Heart left ventricle (tissue), 16 donors: ENCODE data around the gene KRTAP5-9. TPM values are rescaled to one million over a fixed set of nuclear protein-coding genes. Genes with fewer than 3 reads are reported as not detected.
"Not testable (repeated sequence)": the region's sequence is repeated elsewhere in the genome, so short reads cannot be mapped to it uniquely, and the experiment has no call there.

Experiments
- ATAC-seq, 4 donors: fragments of 200-7000 bp; cut with Tn5 transposase; one replicate each; pipeline ENCODE4 v1.9.1; 2020 to 2022; ENCODE audit warnings: moderate library complexity in 4 of 4, mild to moderate bottlenecking in 3 of 4, moderate number of reproducible peaks in 1 of 4
- DNase-seq, 5 donors: peaks; one replicate each; pipeline ENCODE4 v3.0.0-alpha.2; 2020
- H3K27ac ChIP-seq, 12 donors: fragments of 200-600 bp; sonication (generic) in 4 of 12; one replicate each; pipeline versions ENCODE4 v1.5.0 to v1.8.0; 2016 to 2022; ENCODE audit warnings: mild to moderate bottlenecking in 2 of 12
- H3K27me3 ChIP-seq, 9 donors: fragments of 200-600 bp; sonication (generic) in 2 of 9; one replicate each; pipeline versions ENCODE4 v1.5.1 to v1.8.0; 2016 to 2022; ENCODE audit warnings: mild to moderate bottlenecking in 3 of 9
- H3K36me3 ChIP-seq, 9 donors: fragments of 200-600 bp; sonication (generic) in 2 of 9; one replicate each; pipeline versions ENCODE4 v1.5.0 to v1.8.0; 2018 to 2022; ENCODE audit warnings: mild to moderate bottlenecking in 2 of 9
- H3K4me1 ChIP-seq, 12 donors: fragments of 200-600 bp; sonication (generic) in 4 of 12; one replicate each; pipeline versions ENCODE4 v1.5.0 to v1.8.0; 2016 to 2022; ENCODE audit warnings: mild to moderate bottlenecking in 3 of 12
- H3K4me3 ChIP-seq, 12 donors: fragments of 200-600 bp; sonication (generic) in 4 of 12; one replicate each; pipeline versions ENCODE4 v1.5.0 to v1.8.0; 2017 to 2022; ENCODE audit warnings: mild to moderate bottlenecking in 9 of 12, moderate library complexity in 4 of 12
- H3K9me3 ChIP-seq, 12 donors: fragments of 200-600 bp; sonication (generic) in 4 of 12; one replicate each; pipeline versions ENCODE4 v1.5.0 to v1.8.0; 2016 to 2022; ENCODE audit warnings: mild to moderate bottlenecking in 1 of 12
- POLR2A ChIP-seq, 2 donors: fragments of 450-650 bp; IDR thresholded peaks; one replicate each; pipeline ENCODE4 v1.6.1; 2017; ENCODE audit warnings: antibody characterized with exemption in 2 of 2, mild to moderate bottlenecking in 2 of 2, moderate library complexity in 2 of 2
- WGBS, 4 donors: extraction: QIAGEN DNeasy Blood & Tissue Kit in 2 of 4; methylation state at CpG; one replicate each; pipeline versions ENCODE4 v1.1.5 to v1.1.7; 2013 to 2018; 5-methylcytosine and 5-hydroxymethylcytosine counted together
- intact Hi-C, 10 donors: fragments of 100-400 bp; cut with DNase I; formaldehyde crosslinking; loops; one replicate each; pipeline versions ENCODE4 v1.11.1 to v1.14.2; 2022
- polyA plus RNA-seq, 2 donors: library from polyadenylated mRNA; stranded (reverse); fragments of 200-250 nt; gene quantifications; one replicate each; pipeline ENCODE4 v1.2.3, GENCODE V29; 2013
- total RNA-seq, 9 donors: library from RNA; depleted of rRNA in 2 of 9; stranded (reverse); fragments of >200 nt in 2 of 9; fragmentation: NEBNext Ultra II Directional in 3 of 9; extraction: Animal tissue kit (Norgen Biotek cat#: 25700) in 3 of 9; gene quantifications; one replicate each; pipeline versions ENCODE4 v1.1.0 to v1.2.4, GENCODE V29; 2016 to 2023
- TF ChIP-seq, protein P1 (sequence below), 12 donors: fragments of 200-600 bp; sonication (generic) in 4 of 12; IDR thresholded peaks; one replicate each; pipeline versions ENCODE4 v1.5.0 to v1.8.0; 2018 to 2022; ENCODE audit warnings: antibody characterized with exemption in 12 of 12, mild to moderate bottlenecking in 5 of 12
- donor health status: ischemic (EF 13 %, LVEDD 7.1; RV severe dilation, severe dysfunction).
- donor health status: healthy with polysubstance abuse.
- donor health status: DM: no; HTN: yes; CAD: no.
- donor health status: DM: no; HTN: no; CAD: no.
- donor health status: ischemic (EF 25% LVEDD 6.9; RV normal size, moderate dysfunction).
- donor health status: ischemic (EF 25% LVEDD 5.7; RV mildly dilated, moderate dysfunction).
- donor health status: healthy.
- donor health status: DM: yes; HTN: yes; CAD: no.
- donor health status: ischemic (EF 35%, LVEDD 5.7; RV mildly dilated, moderate dysfunction).
- donor health status: nonischemic (EF 11% LVEDD 7.7; RV severe dilation, severe dysfunction).
- donor health status: DM: yes; HTN: yes; CAD: no.
- donor health status: PGD.
- donor health status: ischemic (EF 29% LVEDD 5.4; RV normal size, mild dysfunction).
- donor health status: nonischemic (EF 23%, LVEDD 6.1; RV moderate dilation, normal function).

The KRTAP5-9 gene
- total and polyA plus RNA-seq, 11 donors, result not detected

DNA sequence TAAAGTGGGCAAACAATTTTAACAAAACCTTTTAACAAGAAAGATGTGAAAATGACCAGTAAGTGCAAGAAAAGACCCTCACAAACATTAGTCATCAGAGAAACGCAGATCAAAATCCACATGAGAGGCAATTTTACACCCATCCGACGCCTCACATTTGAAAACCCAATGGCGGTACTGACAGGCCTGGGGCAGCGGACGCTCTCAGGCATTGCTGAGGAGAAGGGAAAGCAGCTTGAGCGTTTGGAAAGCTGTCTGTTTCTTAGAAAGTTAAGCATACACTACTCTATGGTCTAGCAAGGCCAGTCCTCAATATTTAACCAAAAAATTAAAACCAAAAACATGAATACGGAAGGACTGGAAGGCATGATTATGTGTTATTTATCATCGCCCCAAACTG, 12.4 kb upstream of the KRTAP5-9 start:
- Histone ChIP-seq H3K36me3 (no peaks in the 10 kb centered on the region), H3K27ac (no peak overlapping the region), H3K27me3 (no peaks in the 10 kb centered on the region), H3K4me1 (no peaks in the 10 kb centered on the region), H3K9me3 (no peaks in the 10 kb centered on the region), H3K4me3 (no peak overlapping the region)
- intact Hi-C loops, result no loop called here
- ATAC-seq (no peak), DNase-seq (no peak)
- 91 to 96% (median 94%) methylated on average over 9 of the region's 9 CpGs for WGBS, 4 donors
- no peak for TF ChIP-seq POLR2A (IDR thresholded peaks at IDR 0.05)
- TF ChIP-seq, protein P1, sequence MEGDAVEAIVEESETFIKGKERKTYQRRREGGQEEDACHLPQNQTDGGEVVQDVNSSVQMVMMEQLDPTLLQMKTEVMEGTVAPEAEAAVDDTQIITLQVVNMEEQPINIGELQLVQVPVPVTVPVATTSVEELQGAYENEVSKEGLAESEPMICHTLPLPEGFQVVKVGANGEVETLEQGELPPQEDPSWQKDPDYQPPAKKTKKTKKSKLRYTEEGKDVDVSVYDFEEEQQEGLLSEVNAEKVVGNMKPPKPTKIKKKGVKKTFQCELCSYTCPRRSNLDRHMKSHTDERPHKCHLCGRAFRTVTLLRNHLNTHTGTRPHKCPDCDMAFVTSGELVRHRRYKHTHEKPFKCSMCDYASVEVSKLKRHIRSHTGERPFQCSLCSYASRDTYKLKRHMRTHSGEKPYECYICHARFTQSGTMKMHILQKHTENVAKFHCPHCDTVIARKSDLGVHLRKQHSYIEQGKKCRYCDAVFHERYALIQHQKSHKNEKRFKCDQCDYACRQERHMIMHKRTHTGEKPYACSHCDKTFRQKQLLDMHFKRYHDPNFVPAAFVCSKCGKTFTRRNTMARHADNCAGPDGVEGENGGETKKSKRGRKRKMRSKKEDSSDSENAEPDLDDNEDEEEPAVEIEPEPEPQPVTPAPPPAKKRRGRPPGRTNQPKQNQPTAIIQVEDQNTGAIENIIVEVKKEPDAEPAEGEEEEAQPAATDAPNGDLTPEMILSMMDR (IDR thresholded peaks at IDR 0.05), result no peak

DNA sequence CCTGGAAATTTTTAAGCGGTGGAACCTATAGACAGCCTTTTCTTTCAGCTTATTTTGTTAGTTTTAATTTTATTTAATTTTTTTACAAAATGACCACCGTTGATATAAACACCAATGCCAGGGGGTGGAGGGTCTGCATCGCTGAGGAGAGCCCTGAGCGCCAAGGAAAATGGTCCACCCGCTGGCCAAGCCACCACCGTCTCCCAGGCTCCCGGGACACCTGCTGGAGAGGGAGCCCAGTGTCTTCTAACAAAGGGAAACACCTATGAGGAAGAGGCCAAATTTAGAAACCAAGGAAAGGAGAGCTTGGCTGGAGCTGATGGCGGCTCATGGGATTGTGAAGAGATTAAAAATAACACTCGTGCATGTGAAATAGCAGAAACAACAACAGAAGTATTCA, 10.7 kb upstream of the KRTAP5-9 start:
- Histone ChIP-seq H3K27me3 (no peaks in the 10 kb centered on the region), H3K36me3 (no peaks in the 10 kb centered on the region), H3K9me3 (no peaks in the 10 kb centered on the region), H3K4me3 (no peak overlapping the region), H3K4me1 (no peaks in the 10 kb centered on the region), H3K27ac (no peak overlapping the region)
- intact Hi-C loops, result no loop called here
- TF ChIP-seq, protein P1 (IDR thresholded peaks at IDR 0.05), result no peak
- DNase-seq, result no peak
- 73 to 81% (median 79%) methylated on average over 9 of the region's 9 CpGs for WGBS, 4 donors
- ATAC-seq, result no peak

DNA sequence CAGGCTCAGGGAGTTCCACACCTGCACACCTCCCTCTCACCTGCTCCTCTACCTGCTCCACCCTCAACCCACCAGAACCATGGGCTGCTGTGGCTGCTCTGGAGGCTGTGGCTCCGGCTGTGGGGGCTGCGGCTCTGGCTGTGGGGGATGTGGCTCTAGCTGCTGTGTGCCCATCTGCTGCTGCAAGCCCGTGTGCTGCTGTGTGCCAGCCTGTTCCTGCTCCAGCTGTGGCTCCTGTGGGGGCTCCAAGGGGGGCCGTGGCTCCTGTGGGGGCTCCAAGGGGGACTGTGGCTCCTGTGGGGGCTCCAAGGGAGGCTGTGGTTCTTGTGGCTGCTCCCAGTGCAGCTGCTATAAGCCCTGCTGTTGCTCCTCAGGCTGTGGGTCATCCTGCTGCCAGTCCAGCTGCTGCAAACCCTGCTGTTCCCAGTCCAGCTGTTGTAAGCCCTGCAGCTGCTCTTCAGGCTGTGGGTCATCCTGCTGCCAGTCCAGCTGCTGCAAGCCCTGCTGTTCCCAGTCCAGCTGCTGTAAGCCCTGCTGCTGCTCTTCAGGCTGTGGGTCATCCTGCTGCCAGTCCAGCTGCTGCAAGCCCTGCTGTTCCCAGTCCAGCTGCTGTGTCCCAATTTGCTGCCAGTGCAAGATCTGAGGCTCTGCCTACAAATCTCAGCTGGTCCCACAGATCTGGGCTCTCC, 10.1 kb upstream of the KRTAP5-9 start, which contains the start of gene KRTAP5-8:
KRTAP5-8 (plus strand) TSS at position 49 of the 689 bp plus-strand sequence; CDS start at position 80, 31 bp downstream.
- H3K9me3 ChIP-seq, DNase-seq, intact Hi-C loops, H3K27me3 ChIP-seq, H3K4me3 ChIP-seq, ATAC-seq, H3K36me3 ChIP-seq, H3K27ac ChIP-seq, H3K4me1 ChIP-seq: not testable (repeated sequence)
- 65 to 67% methylated on average over 4 of the region's 4 CpGs; no CpG with 5 or more reads in 2 of the 4 donors for WGBS, 4 donors

DNA sequence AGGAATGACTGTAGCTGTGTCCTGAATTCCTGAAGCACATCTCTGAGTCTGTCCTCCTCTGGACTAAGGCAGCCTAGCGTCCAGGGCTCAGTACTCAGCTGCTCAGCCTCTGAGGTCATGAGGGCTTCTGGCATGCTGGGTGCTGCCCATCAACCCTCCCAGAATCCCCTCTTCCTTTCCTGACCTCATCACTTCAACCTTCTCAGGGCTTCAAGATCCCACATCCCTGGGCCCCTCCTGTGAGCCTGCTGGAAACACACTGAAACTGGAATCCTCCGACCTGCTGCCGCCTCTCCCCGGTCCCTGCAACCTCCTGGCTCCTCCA, 9.6 kb upstream of the KRTAP5-9 start:
- H3K27me3 ChIP-seq, result no peaks in the 10 kb centered on the region
- TF ChIP-seq POLR2A (IDR thresholded peaks at IDR 0.05), result no peak
- TF ChIP-seq, protein P1 (IDR thresholded peaks at IDR 0.05), result no peak
- intact Hi-C loops, result no loop called here
- no peak for ATAC-seq
- no peaks in the 10 kb centered on the region for H3K4me1 ChIP-seq
- no peaks in the 10 kb centered on the region for H3K9me3 ChIP-seq
- DNase-seq, result no peak
- WGBS, 4 donors, result 74 to 86% (median 83%) methylated on average over 4 of the region's 4 CpGs
- H3K36me3 ChIP-seq, result no peaks in the 10 kb centered on the region
- H3K4me3 ChIP-seq, result no peak overlapping the region
- H3K27ac ChIP-seq, result no peak overlapping the region

DNA sequence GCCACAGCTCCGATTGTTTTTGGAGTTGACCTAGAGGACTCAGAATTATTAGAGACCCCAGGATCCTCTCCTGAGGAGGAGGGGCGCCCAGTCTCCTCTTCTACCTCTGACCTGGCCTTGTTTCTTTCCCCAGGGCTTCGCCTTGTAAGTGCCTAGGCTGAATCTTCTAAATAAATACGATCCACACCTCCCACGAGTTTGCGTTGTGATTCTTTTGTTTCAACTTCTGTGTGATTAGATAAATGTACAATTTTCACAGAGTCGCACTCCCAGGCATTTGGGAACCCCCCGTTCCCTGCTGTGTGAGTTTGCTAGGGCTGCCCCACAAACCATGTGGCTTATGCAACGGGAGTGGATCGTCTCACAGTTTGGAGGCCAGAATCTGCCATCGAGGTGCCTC, 9.2 kb upstream of the KRTAP5-9 start:
- H3K27me3 ChIP-seq, result no peaks in the 10 kb centered on the region
- no peak overlapping the region for H3K27ac ChIP-seq
- no peaks in the 10 kb centered on the region for H3K9me3 ChIP-seq
- no peak for ATAC-seq
- WGBS, 4 donors, result 77 to 84% (median 82%) methylated on average over 11 of the region's 11 CpGs
- DNase-seq, result no peak
- TF ChIP-seq POLR2A (IDR thresholded peaks at IDR 0.05), result no peak
- TF ChIP-seq, protein P1 (IDR thresholded peaks at IDR 0.05), result no peak
- no peaks in the 10 kb centered on the region for H3K36me3 ChIP-seq
- intact Hi-C loops, result no loop called here
- no peaks in the 10 kb centered on the region for H3K4me1 ChIP-seq
- H3K4me3 ChIP-seq, result no peak overlapping the region

DNA sequence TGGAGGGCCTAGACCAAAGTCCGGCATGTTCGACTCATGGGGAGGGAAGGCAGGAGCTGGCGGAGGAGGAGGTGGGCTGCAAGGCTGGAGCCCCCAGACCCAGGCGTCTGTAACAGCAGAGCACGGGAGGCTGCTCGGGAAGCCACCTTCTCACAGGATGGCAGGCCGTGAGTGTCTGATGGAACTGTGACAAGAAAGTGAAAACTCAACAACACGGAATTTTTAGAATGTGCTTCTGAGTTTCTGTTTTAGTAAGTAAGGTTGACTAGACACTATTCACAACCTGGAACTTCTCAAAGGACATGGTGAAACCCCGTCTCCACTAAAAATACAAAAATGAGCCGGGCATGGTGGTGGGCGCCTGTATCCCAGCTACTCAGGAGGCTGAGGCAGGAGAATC, 8.2 kb upstream of the KRTAP5-9 start:
- H3K27ac ChIP-seq, H3K36me3 ChIP-seq, H3K4me3 ChIP-seq, H3K4me1 ChIP-seq, DNase-seq, intact Hi-C loops, ATAC-seq, H3K9me3 ChIP-seq, H3K27me3 ChIP-seq: not testable (repeated sequence)
- 92 to 96% (median 94%) methylated on average over 11 of the region's 11 CpGs for WGBS, 4 donors

DNA sequence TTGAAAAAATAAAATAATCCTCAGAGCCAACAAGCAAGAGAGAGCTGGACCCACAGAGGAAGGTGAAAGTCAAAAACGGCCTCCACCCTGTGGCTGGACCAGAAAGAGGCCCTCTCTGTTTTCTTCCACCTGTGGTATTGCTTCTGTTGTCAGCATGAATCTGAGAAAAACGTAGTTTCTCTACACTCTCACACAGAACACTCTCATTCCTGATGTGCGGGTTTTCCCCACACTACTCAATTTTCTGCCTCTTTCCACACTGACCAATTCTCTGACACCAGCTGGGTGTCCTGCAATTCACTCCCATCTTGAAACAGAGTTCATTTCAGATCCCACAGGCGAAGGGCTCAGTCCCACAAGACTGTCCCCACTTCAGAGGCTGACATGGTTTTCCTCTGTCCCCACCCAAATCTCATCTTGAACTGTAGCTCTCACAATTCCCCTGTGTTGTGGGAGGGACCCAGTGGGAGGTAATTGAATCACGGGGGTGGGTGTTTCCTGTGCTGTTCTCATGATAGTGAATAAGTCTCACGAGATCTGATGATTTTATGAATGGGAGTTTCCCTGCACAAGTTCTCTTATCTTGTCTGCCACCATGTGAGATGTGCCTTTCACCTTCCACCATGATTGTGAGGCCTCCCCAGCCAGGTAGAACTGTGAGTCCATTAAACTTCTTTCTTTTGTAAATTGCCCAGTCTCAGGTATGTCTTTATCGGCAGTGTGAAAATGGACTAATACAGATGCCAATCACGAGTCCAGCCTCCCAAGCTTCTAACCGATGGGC, 7.5 kb upstream of the KRTAP5-9 start:
- intact Hi-C loops, H3K4me3 ChIP-seq, H3K27ac ChIP-seq, H3K4me1 ChIP-seq, H3K27me3 ChIP-seq, DNase-seq, H3K36me3 ChIP-seq, ATAC-seq, H3K9me3 ChIP-seq: not testable (repeated sequence)
- WGBS, 4 donors, result 82 to 89% (median 84%) methylated on average over 9 of the region's 9 CpGs
